Stomach (tissue), 4 donors: ENCODE data around the gene GPR158.

Experiments
- POLR2AphosphoS5 ChIP-seq, 3 donors: sonication (generic); formaldehyde crosslinking; IDR thresholded peaks; one replicate each; pipeline ENCODE4 v1.6.1; 2016; ENCODE audit warnings: antibody characterized with exemption in 3 of 3
- TF ChIP-seq, protein P1 (sequence below), 7 experiments: fragments of 450-650 bp in 4 of 7; fragments of 200-600 bp in 3 of 7; sonication (generic) in 3 of 7; IDR thresholded peaks; one replicate each; pipeline ENCODE4 v1.5.1; 2016 to 2019; ENCODE audit warnings: antibody characterized with exemption in 7 of 7, control low read depth in 2 of 7, mild to moderate bottlenecking in 1 of 7

DNA sequence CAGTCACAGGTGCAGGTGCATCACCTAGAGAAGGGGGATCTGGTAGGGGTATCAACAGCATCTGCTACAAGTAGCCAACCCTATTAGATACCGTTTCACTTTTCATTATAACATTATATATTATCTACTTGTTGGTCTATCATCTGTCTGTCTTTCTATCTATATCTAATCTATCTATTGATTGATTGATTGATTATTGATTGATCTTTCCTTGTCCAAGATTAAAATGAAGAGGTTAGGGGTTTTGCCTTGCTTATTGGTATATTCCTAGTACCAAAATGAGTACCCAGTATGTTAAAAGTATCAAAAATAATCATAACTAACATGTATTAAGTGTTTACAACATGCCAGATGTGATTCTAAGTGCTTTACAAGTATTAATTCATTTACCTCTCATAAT lies 121.5 kb downstream of the GPR158 start:
- TF ChIP-seq, protein P1, sequence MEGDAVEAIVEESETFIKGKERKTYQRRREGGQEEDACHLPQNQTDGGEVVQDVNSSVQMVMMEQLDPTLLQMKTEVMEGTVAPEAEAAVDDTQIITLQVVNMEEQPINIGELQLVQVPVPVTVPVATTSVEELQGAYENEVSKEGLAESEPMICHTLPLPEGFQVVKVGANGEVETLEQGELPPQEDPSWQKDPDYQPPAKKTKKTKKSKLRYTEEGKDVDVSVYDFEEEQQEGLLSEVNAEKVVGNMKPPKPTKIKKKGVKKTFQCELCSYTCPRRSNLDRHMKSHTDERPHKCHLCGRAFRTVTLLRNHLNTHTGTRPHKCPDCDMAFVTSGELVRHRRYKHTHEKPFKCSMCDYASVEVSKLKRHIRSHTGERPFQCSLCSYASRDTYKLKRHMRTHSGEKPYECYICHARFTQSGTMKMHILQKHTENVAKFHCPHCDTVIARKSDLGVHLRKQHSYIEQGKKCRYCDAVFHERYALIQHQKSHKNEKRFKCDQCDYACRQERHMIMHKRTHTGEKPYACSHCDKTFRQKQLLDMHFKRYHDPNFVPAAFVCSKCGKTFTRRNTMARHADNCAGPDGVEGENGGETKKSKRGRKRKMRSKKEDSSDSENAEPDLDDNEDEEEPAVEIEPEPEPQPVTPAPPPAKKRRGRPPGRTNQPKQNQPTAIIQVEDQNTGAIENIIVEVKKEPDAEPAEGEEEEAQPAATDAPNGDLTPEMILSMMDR (IDR thresholded peaks at IDR 0.05): no peak
- TF ChIP-seq POLR2AphosphoS5 (IDR thresholded peaks at IDR 0.05): no peak
